HEK293 (cell line): ENCODE measurements around the gene LYPD5.

Experiments used
- BCL11B ChIP-seq: fragments of 450-650 bp; formaldehyde crosslinking; IDR thresholded peaks from 2 replicates; pipeline ENCODE4 v1.5.1; 2016; ENCODE audit warnings: low read depth, missing biosample characterization, missing genetic modification characterization
- EGR2 ChIP-seq: fragments of 450-650 bp; formaldehyde crosslinking; IDR thresholded peaks from 2 replicates; pipeline ENCODE4 v1.5.1; 2016; ENCODE audit warnings: low read depth, missing biosample characterization, missing genetic modification characterization
- HOXC10 ChIP-seq: sonication (generic); formaldehyde crosslinking; IDR thresholded peaks from 2 replicates; pipeline ENCODE4 v1.8.1; 2023; ENCODE audit warnings: mild to moderate bottlenecking, missing genetic modification reagents
- IKZF3 ChIP-seq: fragments of 450-650 bp; IDR thresholded peaks from 2 replicates; pipeline ENCODE4 v1.5.0; 2018; ENCODE audit warnings: missing biosample characterization, mild to moderate bottlenecking, missing genetic modification characterization, moderate library complexity
- KLF1 ChIP-seq: fragments of 450-650 bp; formaldehyde crosslinking; IDR thresholded peaks from 2 replicates; pipeline ENCODE4 v1.5.1; 2016; ENCODE audit warnings: missing biosample characterization, missing genetic modification characterization
- MZF1 ChIP-seq: fragments of 450-650 bp; formaldehyde crosslinking; IDR thresholded peaks from 2 replicates; pipeline ENCODE4 v1.5.1; 2017; ENCODE audit warnings: missing biosample characterization, missing genetic modification characterization, borderline replicate concordance
- PRDM1 ChIP-seq: fragments of 450-650 bp; formaldehyde crosslinking; IDR thresholded peaks from 2 replicates; pipeline ENCODE4; 2016; ENCODE audit warnings: missing biosample characterization, missing genetic modification characterization
- WT1 ChIP-seq: fragments of 450-650 bp; formaldehyde crosslinking; IDR thresholded peaks from 2 replicates; pipeline ENCODE4 v1.5.1; 2016; ENCODE audit warnings: missing biosample characterization, missing genetic modification characterization
- ZBTB48 ChIP-seq: fragments of 450-650 bp; formaldehyde crosslinking; IDR thresholded peaks from 2 replicates; pipeline ENCODE4 v1.5.1; 2016; ENCODE audit warnings: missing biosample characterization, missing genetic modification characterization
- ZFP69B ChIP-seq: fragments of 450-650 bp; formaldehyde crosslinking; IDR thresholded peaks from 2 replicates; pipeline ENCODE4 v1.5.1; 2016; ENCODE audit warnings: missing biosample characterization, missing genetic modification characterization
- ZNF10 ChIP-seq: fragments of 450-650 bp; formaldehyde crosslinking; IDR thresholded peaks from 2 replicates; pipeline ENCODE4 v1.5.1; 2017; ENCODE audit warnings: missing biosample characterization, missing genetic modification characterization
- ZNF114 ChIP-seq: fragments of 450-650 bp; formaldehyde crosslinking; IDR thresholded peaks from 2 replicates; pipeline ENCODE4 v1.5.0; 2017; ENCODE audit warnings: missing biosample characterization, missing genetic modification characterization
- ZNF121 ChIP-seq: fragments of 450-650 bp; formaldehyde crosslinking; IDR thresholded peaks from 2 replicates; pipeline ENCODE4 v1.5.1; 2016; ENCODE audit warnings: missing biosample characterization, missing genetic modification characterization
- ZNF2 ChIP-seq: fragments of 450-650 bp; formaldehyde crosslinking; IDR thresholded peaks from 2 replicates; pipeline ENCODE4 v1.5.1; 2016; ENCODE audit warnings: missing biosample characterization, missing genetic modification characterization
- ZNF335 ChIP-seq: fragments of 450-650 bp; formaldehyde crosslinking; conservative IDR thresholded peaks from 2 replicates; pipeline ENCODE4 v1.5.1; 2016; ENCODE audit warnings: missing biosample characterization, missing genetic modification characterization
- ZNF366 ChIP-seq: fragments of 450-650 bp; formaldehyde crosslinking; conservative IDR thresholded peaks from 2 replicates; pipeline ENCODE4 v1.5.1; 2016; ENCODE audit warnings: missing biosample characterization, missing genetic modification characterization
- ZNF391 ChIP-seq: fragments of 450-650 bp; formaldehyde crosslinking; IDR thresholded peaks from 2 replicates; pipeline ENCODE4 v1.5.1; 2016; ENCODE audit warnings: low read depth, missing biosample characterization, missing genetic modification characterization, borderline replicate concordance
- ZNF558 ChIP-seq: fragments of 450-650 bp; formaldehyde crosslinking; IDR thresholded peaks from 2 replicates; pipeline ENCODE4 v1.5.1; 2016; ENCODE audit warnings: missing biosample characterization, missing genetic modification characterization
- ZNF660 ChIP-seq: fragments of 450-650 bp; IDR thresholded peaks from 2 replicates; pipeline ENCODE4 v1.5.1; 2018; ENCODE audit warnings: missing biosample characterization, mild to moderate bottlenecking, missing genetic modification characterization
- ZNF701 ChIP-seq: fragments of 450-650 bp; formaldehyde crosslinking; IDR thresholded peaks from 2 replicates; pipeline ENCODE4 v1.5.1; 2016; ENCODE audit warnings: missing biosample characterization, missing genetic modification characterization
- ZNF830 ChIP-seq: fragments of 450-650 bp; IDR thresholded peaks from 2 replicates; pipeline ENCODE4 v1.5.0; 2018; ENCODE audit warnings: missing biosample characterization, missing genetic modification characterization, low read depth, mild to moderate bottlenecking, moderate library complexity
- TF ChIP-seq, protein P1 (sequence below): fragments of 450-650 bp; formaldehyde crosslinking; IDR thresholded peaks from 2 replicates; pipeline ENCODE4 v1.5.1; 2016; ENCODE audit warnings: missing biosample characterization, missing genetic modification characterization
- TF ChIP-seq, protein P2 (sequence below): fragments of 450-650 bp; formaldehyde crosslinking; IDR thresholded peaks from 2 replicates; pipeline ENCODE4 v1.5.1; 2016; ENCODE audit warnings: missing biosample characterization, missing genetic modification characterization
- TF ChIP-seq, protein P3 (sequence below): fragments of 450-650 bp; formaldehyde crosslinking; IDR thresholded peaks from 2 replicates; pipeline ENCODE4 v1.5.1; 2016; ENCODE audit warnings: missing biosample characterization, missing genetic modification characterization, borderline replicate concordance
- TF ChIP-seq, protein P4 (sequence below): fragments of 450-650 bp; formaldehyde crosslinking; IDR thresholded peaks from 2 replicates; pipeline ENCODE4 v1.5.1; 2016; ENCODE audit warnings: missing biosample characterization, missing genetic modification characterization
- TF ChIP-seq, protein P5 (sequence below): fragments of 450-650 bp; formaldehyde crosslinking; IDR thresholded peaks from 2 replicates; pipeline ENCODE4 v1.5.1; 2017; ENCODE audit warnings: missing biosample characterization, missing genetic modification characterization

The LYPD5 gene

DNA sequence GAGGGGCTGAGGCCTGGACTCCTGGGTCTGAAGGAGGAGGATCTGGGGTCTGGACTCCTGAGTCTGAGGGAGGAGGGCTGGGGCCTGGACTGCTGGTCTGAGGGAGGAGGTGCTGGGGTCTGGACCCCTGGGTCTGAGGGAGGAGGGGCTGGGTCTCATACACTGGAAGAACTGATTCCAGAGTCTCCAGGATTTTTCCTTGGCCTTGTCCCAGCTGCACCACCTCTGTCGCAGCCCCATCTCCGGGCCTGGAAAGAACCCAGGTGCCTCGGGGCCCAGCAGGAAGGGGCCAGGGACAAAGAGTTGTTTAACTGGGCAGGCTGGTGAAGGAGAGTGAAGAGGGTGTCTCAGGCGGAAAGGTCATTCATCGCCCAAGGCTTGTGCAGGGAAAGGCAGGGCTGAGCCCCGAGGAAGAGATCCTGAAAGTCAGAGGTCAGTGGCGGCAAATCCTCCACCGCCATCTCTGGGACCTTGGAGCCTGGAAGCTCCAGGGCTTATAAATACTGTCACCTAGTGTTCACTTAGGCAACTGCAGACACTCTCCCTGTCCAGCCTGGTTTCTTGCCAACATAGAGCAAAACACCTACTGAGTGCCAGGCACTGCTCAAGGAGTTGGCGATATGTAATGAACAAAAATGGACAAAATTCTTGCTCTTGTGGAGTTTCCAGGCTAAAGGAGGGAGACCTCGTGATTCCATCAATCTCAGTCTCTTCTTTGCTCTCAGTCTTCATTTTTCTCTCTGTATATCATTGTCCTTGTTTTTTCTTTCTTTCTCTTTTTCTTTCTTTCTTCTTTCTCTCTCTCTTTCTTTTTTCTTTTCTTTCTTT is 17.1 kb downstream of the LYPD5 start (continued):
- TF ChIP-seq, protein P1, sequence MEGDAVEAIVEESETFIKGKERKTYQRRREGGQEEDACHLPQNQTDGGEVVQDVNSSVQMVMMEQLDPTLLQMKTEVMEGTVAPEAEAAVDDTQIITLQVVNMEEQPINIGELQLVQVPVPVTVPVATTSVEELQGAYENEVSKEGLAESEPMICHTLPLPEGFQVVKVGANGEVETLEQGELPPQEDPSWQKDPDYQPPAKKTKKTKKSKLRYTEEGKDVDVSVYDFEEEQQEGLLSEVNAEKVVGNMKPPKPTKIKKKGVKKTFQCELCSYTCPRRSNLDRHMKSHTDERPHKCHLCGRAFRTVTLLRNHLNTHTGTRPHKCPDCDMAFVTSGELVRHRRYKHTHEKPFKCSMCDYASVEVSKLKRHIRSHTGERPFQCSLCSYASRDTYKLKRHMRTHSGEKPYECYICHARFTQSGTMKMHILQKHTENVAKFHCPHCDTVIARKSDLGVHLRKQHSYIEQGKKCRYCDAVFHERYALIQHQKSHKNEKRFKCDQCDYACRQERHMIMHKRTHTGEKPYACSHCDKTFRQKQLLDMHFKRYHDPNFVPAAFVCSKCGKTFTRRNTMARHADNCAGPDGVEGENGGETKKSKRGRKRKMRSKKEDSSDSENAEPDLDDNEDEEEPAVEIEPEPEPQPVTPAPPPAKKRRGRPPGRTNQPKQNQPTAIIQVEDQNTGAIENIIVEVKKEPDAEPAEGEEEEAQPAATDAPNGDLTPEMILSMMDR, result peak; percentile 99
- TF ChIP-seq ZFP69B (tag by site-specific recombination) (peak; percentile 36; the same call in 1 of the 2 replicates), IKZF3 (tag by site-specific recombination) (peak; percentile 96), ZNF391 (peak; percentile 88), ZNF121 (tag by site-specific recombination) (no peak), EGR2 (no peak), BCL11B (tag by site-specific recombination) (peak; percentile 74), ZNF701 (tag by site-specific recombination) (no peak), ZNF335 (tag by site-specific recombination) (peak; percentile 91), WT1 (0 out of 2 replicates have a peak, but pooled peaks have one; percentile 13), ZNF660 (tag by site-specific recombination) (peak; percentile 93), ZNF830 (no peak), ZNF366 (tag by site-specific recombination) (peak; percentile 95), MZF1 (tag by site-specific recombination) (0 out of 2 replicates have a peak, but pooled peaks have one; percentile 48), ZNF10 (0 out of 2 replicates have a peak, but pooled peaks have one; percentile 40), PRDM1 (tag by site-specific recombination) (peak; percentile 90), HOXC10 (CRISPR knock-in tag) (no peak), ZNF2 (peak; percentile 84), ZBTB48 (tag by site-specific recombination) (peak; percentile 23; the same call in 1 of the 2 replicates), KLF1 (tag by site-specific recombination) (no peak; the same call in 1 of the 2 replicates), ZNF114 (tag by site-specific recombination) (no peak), ZNF558 (tag by site-specific recombination) (peak; percentile 50; the same call in 1 of the 2 replicates)
- TF ChIP-seq, protein P2, sequence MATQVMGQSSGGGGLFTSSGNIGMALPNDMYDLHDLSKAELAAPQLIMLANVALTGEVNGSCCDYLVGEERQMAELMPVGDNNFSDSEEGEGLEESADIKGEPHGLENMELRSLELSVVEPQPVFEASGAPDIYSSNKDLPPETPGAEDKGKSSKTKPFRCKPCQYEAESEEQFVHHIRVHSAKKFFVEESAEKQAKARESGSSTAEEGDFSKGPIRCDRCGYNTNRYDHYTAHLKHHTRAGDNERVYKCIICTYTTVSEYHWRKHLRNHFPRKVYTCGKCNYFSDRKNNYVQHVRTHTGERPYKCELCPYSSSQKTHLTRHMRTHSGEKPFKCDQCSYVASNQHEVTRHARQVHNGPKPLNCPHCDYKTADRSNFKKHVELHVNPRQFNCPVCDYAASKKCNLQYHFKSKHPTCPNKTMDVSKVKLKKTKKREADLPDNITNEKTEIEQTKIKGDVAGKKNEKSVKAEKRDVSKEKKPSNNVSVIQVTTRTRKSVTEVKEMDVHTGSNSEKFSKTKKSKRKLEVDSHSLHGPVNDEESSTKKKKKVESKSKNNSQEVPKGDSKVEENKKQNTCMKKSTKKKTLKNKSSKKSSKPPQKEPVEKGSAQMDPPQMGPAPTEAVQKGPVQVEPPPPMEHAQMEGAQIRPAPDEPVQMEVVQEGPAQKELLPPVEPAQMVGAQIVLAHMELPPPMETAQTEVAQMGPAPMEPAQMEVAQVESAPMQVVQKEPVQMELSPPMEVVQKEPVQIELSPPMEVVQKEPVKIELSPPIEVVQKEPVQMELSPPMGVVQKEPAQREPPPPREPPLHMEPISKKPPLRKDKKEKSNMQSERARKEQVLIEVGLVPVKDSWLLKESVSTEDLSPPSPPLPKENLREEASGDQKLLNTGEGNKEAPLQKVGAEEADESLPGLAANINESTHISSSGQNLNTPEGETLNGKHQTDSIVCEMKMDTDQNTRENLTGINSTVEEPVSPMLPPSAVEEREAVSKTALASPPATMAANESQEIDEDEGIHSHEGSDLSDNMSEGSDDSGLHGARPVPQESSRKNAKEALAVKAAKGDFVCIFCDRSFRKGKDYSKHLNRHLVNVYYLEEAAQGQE, result peak; percentile 74
- TF ChIP-seq, protein P3, sequence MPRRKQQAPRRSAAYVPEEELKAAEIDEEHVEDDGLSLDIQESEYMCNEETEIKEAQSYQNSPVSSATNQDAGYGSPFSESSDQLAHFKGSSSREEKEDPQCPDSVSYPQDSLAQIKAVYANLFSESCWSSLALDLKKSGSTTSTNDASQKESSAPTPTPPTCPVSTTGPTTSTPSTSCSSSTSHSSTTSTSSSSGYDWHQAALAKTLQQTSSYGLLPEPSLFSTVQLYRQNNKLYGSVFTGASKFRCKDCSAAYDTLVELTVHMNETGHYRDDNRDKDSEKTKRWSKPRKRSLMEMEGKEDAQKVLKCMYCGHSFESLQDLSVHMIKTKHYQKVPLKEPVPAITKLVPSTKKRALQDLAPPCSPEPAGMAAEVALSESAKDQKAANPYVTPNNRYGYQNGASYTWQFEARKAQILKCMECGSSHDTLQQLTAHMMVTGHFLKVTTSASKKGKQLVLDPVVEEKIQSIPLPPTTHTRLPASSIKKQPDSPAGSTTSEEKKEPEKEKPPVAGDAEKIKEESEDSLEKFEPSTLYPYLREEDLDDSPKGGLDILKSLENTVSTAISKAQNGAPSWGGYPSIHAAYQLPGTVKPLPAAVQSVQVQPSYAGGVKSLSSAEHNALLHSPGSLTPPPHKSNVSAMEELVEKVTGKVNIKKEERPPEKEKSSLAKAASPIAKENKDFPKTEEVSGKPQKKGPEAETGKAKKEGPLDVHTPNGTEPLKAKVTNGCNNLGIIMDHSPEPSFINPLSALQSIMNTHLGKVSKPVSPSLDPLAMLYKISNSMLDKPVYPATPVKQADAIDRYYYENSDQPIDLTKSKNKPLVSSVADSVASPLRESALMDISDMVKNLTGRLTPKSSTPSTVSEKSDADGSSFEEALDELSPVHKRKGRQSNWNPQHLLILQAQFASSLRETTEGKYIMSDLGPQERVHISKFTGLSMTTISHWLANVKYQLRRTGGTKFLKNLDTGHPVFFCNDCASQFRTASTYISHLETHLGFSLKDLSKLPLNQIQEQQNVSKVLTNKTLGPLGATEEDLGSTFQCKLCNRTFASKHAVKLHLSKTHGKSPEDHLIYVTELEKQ (tag by site-specific recombination), result no peak
- TF ChIP-seq, protein P4, sequence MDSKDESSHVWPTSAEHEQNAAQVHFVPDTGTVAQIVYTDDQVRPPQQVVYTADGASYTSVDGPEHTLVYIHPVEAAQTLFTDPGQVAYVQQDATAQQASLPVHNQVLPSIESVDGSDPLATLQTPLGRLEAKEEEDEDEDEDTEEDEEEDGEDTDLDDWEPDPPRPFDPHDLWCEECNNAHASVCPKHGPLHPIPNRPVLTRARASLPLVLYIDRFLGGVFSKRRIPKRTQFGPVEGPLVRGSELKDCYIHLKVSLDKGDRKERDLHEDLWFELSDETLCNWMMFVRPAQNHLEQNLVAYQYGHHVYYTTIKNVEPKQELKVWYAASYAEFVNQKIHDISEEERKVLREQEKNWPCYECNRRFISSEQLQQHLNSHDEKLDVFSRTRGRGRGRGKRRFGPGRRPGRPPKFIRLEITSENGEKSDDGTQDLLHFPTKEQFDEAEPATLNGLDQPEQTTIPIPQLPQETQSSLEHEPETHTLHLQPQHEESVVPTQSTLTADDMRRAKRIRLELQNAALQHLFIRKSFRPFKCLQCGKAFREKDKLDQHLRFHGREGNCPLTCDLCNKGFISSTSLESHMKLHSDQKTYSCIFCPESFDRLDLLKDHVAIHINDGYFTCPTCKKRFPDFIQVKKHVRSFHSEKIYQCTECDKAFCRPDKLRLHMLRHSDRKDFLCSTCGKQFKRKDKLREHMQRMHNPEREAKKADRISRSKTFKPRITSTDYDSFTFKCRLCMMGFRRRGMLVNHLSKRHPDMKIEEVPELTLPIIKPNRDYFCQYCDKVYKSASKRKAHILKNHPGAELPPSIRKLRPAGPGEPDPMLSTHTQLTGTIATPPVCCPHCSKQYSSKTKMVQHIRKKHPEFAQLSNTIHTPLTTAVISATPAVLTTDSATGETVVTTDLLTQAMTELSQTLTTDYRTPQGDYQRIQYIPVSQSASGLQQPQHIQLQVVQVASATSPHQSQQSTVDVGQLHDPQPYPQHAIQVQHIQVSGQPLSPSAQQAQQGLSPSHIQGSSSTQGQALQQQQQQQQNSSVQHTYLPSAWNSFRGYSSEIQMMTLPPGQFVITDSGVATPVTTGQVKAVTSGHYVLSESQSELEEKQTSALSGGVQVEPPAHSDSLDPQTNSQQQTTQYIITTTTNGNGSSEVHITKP (tag by site-specific recombination), result 0 out of 2 replicates have a peak, but pooled peaks have one; percentile 16
- TF ChIP-seq, protein P5, sequence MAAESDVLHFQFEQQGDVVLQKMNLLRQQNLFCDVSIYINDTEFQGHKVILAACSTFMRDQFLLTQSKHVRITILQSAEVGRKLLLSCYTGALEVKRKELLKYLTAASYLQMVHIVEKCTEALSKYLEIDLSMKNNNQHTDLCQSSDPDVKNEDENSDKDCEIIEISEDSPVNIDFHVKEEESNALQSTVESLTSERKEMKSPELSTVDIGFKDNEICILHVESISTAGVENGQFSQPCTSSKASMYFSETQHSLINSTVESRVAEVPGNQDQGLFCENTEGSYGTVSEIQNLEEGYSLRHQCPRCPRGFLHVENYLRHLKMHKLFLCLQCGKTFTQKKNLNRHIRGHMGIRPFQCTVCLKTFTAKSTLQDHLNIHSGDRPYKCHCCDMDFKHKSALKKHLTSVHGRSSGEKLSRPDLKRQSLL (tag by site-specific recombination), result 0 out of 2 replicates have a peak, but pooled peaks have one; percentile 7
